ENCODE results near the gene CDCP2. TPM values are rescaled to one million over a fixed set of nuclear protein-coding genes. Genes with fewer than 3 reads are reported as not detected.
A peak's percentile ranks its signal among the peaks of the same experiment; 100 is the strongest.

CDCP2 gene
- total and polyA plus RNA-seq, 2 of the 8 experiments (the other 6 are each of a cell fraction or from before 2014, with no cell fraction given) = not detected

DNA sequence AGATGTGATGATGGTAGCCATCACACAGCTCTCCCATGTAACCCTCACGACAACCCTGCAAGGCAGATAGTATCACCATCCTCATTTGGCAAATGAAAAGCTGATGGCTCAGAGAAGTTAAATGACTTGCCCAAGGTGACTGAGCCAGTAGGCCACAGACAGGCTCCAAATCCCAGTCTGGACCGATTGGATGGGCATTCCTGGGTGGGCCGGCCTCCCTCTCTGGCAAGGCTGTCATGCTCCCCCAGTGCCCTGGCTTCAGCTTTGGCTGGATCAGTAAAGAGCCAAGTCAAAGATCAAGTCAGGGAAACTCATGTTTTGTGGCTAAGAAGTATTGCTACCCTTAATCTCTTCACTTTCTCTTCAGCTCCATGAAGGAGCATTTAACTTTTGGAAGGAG, 41.2 kb downstream of the CDCP2 start:
- Histone ChIP-seq H2AK5ac (ENCODE audit: low read depth, low read length) (no peak overlapping the region), H3K23ac (ENCODE audit: insufficient read length) (no peak overlapping the region), H2BK15ac (ENCODE audit: low read length) (no peak overlapping the region), H3K27me3 (replicated peaks in 1 of 4; ENCODE audit: control insufficient read depth in 3 of 4, extremely low read depth in 1 of 4, insufficient read depth in 3 of 4, low read length in 3 of 4) (no peaks in the 10 kb centered on the region; a peak in 1 of 7 replicates), H3K18ac (ENCODE audit: extremely low read depth, low read length) (no peak overlapping the region), H3K4me2 (ENCODE audit: insufficient read depth in 1 of 2, low read depth in 2 of 2, low read length in 2 of 2) (no peak overlapping the region), H2BK12ac (ENCODE audit: low read depth, low read length) (no peak overlapping the region), H3K9me3 (ENCODE audit: insufficient read depth in 2 of 2, low read depth in 1 of 2, low read length in 1 of 2) (no peaks in the 10 kb centered on the region), H4K8ac (ENCODE audit: extremely low read depth, insufficient read depth, low read length) (no peak overlapping the region), H3K9ac (replicated peaks in 1 of 4; ENCODE audit: extremely low read depth in 1 of 4, low read depth in 3 of 4, low read length in 3 of 4) (no peak overlapping the region), H3K79me2 (ENCODE audit: control insufficient read depth in 1 of 2, insufficient read depth in 2 of 2, low read length in 2 of 2) (no peaks in the 10 kb centered on the region), H4K91ac (replicated peaks; ENCODE audit: insufficient read length, low read length) (no peak overlapping the region), H3K36me3 (ENCODE audit: control insufficient read depth in 2 of 4, insufficient read depth in 4 of 4, low read length in 3 of 4) (no peaks in the 10 kb centered on the region), H3K23me2 (ENCODE audit: low read depth, low read length) (no peaks in the 10 kb centered on the region), H2AFZ (ENCODE audit: low read length) (no peak overlapping the region), H3K56ac (replicated peaks; ENCODE audit: insufficient read length, low read depth, low read length) (no peak overlapping the region), H3K4ac (replicated peaks; ENCODE audit: insufficient read length, low read depth, low read length) (no peak overlapping the region), H3K4me1 (replicated peaks in 1 of 4; ENCODE audit: control insufficient read depth in 3 of 4, insufficient read depth in 4 of 4, low read length in 3 of 4) (peaks cover 0 to 3% (median 0%) of the 10 kb centered on the region in 4 experiments; a peak in 1 of 7 replicates), H3K27ac (ENCODE audit: low read depth, low read length) (no peak overlapping the region), H2BK5ac (ENCODE audit: low read depth, low read length) (no peak overlapping the region), H3K4me3 (ENCODE audit: extremely low read depth in 1 of 4, insufficient read depth in 2 of 4, low read depth in 3 of 4, low read length in 4 of 4) (no peak overlapping the region), H2BK120ac (replicated peaks; ENCODE audit: low read depth, low read length) (no peak overlapping the region), H4K20me1 (replicated peaks in 1 of 2; ENCODE audit: control insufficient read depth in 1 of 2, insufficient read depth in 2 of 2, low read length in 2 of 2) (no peaks in the 10 kb centered on the region), H3K79me1 (ENCODE audit: low read depth, low read length) (no peaks in the 10 kb centered on the region), H4K5ac (ENCODE audit: insufficient read length, low read depth, low read length) (no peak overlapping the region), H3K14ac (ENCODE audit: insufficient read length) (no peak overlapping the region), H2BK20ac (ENCODE audit: low read length) (no peak overlapping the region)
- FAIRE-seq (no peak), DNase-seq (ENCODE audit: low read depth in 1 of 2, low spot score in 2 of 2) (peak in 1 of 2 experiments; percentile 17)
- 84% methylated on average over 3 of the region's 3 CpGs; no CpG with 5 or more reads in 1 of the 2 experiments for WGBS, 2 experiments (ENCODE audit: extremely low coverage in 1 of 2, insufficient coverage in 1 of 2, insufficient read length in 1 of 2, insufficient replicate concordance in 2 of 2, low coverage in 1 of 2, low lambda C conversion rate in 2 of 2, missing lambda C conversion rate in 1 of 2)
- ChIA-PET CTCF (ENCODE audit: partially characterized antibody) (interaction anchor here (0.9 to 3.0 kb wide), 9 partner anchors 11 to 690 kb away, joined by 3 to 11 read pairs (median 3); partner anchors contain the start of gene TTC22), POLR2A (ENCODE audit: partially characterized antibody) (interaction anchor here (0.9 kb wide), 1 partner anchor 22 kb away, joined by 3 read pairs; no protein-coding TSS in a partner anchor)
- TF ChIP-seq GTF2F1 (IDR thresholded peaks at IDR 0.05; ENCODE audit: borderline replicate concordance, low read depth, low read length) = no peak

Measured in H1 (cell line).